HG02763 (cell line): Measurements from ENCODE around the gene C15orf39.

ENCODE experiments used
- ATAC-seq: cut with Tn5 transposase; IDR thresholded peaks from one replicate; pipeline ENCODE4 v1.9.1; 2021; ENCODE audit warnings: mild to moderate bottlenecking, moderate library complexity; ENCODE audit not compliant: unreplicated experiment

Gene C15orf39

DNA sequence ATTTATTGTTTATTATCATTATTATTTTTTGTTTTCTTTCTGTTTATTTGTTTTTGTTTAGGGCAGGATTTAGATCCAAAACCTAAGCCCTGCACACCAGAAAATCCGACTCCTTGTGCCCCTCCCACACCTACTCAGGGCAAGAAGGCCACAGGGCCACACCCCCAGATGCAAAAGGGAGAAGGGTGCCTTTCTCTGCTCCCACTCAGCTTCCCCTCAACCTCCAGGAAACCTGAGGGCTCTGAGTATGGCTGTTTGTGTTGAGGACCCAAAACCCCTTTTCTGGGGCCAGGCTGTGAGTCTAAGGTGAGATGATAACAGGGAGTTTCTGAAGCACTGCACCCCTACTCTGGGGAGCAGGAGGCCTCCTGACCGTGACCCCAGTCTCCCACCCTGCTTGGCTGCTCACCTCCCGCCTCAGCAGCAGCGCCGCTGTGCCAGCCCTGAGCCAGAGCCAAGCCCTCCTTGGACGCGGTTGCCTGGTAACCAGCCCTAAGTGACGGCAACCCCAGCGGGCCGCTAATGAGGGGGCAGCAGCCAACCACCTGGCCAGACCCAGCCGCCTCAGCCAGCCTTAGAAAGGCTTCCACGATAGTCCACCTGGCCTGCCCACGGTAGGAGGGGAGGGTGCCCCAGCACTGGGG is 6.4 kb upstream of the C15orf39 start:
- no peak for ATAC-seq

DNA sequence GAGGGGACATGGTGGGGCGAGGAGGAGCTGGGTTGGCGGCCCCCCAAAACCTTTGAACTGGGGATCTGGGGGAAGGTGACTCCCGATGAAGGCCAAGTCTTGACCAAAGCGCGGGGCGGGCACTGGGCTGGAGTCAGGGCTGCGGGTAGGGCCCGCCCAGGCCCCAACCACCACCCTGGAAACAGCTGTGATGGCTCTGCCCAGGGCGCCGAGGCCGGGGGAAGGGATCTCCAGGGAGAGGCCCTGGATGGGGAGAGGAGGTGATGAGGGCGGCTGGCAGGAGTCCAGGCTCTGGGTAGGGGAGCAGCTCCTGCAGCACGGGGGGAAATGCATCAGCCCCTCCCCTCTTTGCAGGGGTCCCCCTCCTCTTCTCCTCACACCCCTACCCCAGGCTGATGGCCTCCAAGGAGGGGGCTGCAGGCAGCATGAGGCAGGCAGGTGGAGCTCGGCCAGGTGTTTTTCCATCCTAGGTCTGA is 5.9 kb upstream of the C15orf39 start:
- ATAC-seq: no peak

DNA sequence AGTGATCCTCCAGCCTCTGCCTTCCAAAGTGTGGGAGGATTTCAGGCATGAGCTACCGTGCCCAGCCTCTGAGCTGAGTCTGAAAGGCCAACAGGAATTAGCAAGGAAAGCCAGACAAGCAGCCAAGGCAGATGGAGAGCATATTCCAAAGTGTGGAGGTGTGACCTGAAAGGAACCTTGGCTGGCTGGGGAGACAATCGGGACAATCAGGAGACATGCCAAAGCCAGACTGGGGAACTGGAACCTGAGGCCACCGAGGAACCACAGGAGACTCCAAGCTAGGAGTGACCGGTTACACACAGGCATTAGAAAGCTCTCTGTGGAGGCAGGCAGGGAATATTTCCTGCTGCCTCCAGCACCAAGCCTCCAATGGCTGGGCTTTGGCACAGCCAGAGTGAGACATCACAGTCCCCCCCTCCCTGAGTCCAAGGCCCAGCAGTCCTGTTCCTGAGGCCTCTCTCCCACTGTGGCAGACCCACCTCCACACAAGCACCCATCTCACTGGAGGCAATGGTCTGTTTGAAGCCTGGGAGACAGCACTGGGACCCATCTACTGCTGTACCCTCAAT is 4.5 kb upstream of the C15orf39 start:
- ATAC-seq: no peak

- no peak for ATAC-seq
Observed at GRCh38 chr15:75198560-75199356, 2.9 kb upstream of the C15orf39 start.

DNA sequence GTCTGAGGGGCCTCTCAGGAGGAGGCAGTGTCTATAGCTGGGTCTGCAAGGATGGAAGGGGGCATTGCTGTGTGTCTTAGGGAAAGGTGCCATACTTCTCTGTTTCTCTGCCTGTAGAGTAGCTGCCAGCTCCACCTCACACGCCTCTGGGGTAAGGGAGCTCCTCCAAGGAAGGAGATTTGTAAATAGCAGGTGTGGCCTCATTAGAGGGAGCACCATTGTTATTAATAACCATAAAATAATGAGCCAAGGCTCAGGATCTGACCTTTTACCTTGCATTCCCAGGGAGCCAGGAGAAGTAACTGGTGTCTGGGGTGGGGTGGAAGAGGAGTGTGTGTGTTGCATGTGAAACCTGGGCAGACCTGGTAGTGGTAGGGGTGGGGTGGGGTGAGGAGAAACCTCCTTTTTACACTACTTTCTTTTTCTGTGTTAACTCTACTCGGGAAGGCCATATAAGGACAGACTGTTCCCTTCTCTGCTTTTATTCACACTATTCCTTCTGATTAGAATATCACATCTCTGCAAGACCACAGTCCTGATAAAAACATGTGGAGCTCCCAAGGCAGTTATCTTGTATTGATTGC is 2.2 kb upstream of the C15orf39 start:
- no peak for ATAC-seq

DNA sequence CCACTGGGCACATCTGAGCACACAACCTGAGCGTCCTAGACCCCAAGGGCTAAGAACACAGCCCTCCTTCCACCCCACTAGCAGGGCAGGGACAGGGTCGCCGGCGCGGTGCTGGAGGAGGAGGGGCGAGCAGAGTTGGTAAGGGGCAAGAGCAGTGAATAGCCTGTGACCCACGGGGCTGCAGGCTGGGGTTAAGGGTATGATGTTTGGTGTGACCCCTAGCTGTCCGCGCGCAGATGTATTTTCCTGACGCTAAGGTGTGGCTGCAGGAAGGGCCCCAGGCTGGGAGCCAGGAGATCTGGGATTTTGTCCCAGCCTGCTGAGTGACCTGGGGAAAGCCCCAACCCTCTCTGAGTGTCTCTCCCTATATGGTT is 1.3 kb upstream of the C15orf39 start:
- ATAC-seq: no peak

- ATAC-seq: no peak
Observed at GRCh38 chr15:75200765-75201615, 692 bp upstream of the C15orf39 start.

GRCh38 chr15:75202251-75203016 is 752 bp downstream of the C15orf39 start:
- ATAC-seq: peak; percentile 25

DNA sequence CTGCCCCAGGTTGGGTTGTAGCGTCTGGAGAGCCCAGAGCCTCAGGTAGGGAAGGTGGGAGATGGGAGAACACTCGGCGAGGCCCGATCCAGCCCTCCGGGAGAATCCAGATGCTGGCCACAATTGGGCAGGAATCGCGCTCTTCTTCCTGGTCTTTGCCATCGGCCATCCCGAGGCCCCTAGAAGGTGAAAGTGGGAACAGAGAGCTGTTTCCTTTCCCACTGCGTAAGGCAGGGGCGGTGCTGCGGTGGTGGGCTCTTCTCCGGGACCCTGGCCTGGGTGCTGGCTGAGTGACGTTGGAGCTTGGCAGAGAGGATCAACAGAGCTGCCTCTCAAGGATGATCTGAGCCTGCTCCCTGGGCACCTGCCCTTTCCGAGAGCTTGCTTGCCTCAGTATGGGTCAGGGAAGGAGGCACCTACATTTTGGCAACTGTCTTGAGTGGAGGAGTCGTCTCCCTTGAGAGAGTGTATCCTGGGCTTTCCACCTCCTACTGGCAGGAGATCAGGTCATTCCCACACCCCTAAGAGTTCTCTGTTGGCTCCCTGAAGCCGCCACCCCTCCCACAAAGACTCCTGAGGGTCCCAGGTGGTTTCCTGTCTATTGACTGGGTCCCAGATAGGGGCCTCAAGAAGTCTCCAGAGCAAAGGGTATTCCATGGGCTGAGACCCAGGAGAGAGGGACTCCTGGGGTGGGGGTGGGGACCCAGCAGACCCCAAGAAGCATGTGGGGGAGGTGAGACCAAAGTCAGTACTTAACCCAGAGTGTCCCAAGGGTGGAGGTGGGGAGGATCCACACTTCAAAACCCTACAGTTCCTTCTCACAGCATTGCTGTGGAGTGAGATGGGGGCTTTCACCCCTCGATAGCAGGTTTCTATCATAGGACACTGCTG is 1.6 kb downstream of the C15orf39 start:
- ATAC-seq: no peak

DNA sequence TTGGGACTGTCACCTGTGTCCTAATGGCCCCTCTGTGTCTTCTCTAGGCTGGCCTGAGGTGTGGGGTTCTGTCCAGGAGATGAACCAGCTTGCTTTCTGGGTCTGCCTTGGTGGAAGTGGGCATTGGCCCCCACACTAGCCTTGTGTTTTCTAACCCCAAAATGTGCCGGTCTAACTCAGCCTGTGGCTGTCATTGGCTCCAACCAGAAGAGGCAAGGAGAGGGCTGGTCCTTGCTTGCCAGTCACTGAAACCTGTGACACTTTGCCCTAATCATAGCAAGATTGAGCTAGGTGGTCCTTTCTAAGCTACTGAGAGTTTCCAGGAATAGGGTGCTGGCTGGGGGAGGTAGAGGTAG is 2.2 kb downstream of the C15orf39 start:
- ATAC-seq: no peak

GRCh38 chr15:75204340-75205063 is 2.8 kb downstream of the C15orf39 start:
- peak; percentile 25 for ATAC-seq

GRCh38 chr15:75205064-75205395 is 3.3 kb downstream of the C15orf39 start:
- no peak for ATAC-seq

GRCh38 chr15:75206006-75206405 is 4.3 kb downstream of the C15orf39 start:
- ATAC-seq: no peak

DNA sequence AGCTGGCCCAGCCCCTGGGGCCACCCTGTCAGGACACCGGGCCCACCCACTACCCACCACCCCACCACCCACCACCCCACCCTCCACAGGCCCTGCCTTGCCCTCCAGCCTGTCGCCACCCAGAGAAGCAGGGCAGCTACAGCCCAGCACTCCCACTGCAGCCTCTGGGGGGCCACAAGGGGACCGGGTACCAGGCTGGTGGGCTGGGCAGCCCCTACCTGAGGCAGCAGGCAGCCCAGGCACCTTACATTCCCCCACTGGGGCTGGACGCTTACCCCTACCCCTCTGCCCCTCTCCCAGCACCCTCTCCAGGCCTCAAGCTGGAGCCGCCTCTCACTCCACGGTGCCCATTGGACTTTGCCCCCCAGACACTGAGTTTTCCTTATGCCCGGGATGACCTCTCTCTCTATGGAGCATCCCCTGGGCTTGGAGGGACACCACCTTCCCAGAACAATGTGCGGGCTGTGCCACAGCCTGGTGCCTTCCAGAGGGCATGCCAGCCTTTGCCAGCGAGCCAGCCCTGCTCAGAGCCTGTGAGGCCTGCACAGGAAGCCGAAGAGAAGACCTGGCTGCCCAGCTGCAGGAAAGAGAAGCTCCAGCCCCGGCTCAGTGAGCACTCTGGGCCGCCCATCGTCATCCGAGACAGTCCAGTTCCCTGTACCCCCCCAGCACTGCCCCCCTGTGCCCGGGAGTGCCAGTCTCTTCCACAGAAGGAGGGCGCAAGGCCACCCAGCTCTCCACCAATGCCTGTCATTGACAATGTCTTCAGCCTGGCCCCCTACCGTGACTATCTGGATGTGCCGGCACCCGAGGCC is 5.3 kb downstream of the C15orf39 start:
- no peak for ATAC-seq

DNA sequence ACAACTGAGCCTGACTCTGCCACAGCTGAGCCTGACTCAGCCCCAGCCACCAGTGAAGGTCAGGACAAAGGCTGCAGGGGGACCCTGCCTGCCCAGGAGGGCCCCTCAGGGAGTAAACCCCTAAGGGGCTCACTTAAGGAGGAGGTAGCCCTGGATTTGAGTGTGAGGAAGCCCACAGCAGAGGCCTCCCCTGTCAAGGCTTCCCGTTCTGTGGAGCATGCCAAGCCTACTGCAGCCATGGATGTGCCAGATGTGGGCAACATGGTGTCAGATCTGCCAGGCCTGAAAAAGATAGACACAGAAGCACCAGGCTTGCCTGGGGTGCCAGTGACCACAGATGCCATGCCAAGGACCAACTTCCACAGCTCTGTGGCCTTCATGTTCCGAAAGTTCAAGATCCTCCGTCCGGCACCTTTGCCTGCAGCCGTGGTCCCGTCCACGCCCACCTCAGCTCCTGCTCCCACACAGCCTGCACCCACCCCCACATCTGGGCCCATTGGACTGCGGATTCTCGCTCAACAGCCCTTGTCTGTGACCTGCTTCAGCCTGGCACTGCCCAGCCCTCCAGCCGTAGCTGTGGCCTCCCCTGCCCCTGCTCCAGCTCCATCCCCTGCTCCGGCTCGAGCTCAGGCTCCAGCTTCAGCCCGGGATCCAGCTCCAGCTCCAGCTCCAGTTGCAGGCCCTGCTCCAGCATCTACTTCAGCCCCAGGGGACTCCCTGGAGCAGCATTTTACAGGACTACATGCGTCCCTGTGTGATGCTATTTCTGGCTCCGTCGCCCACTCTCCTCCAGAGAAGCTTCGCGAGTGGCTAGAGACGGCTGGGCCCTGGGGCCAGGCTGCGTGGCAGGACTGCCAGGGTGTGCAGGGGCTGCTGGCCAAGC is 6.2 kb downstream of the C15orf39 start:
- no peak for ATAC-seq

- ATAC-seq: no peak
Observed at GRCh38 chr15:75208501-75209288, 7.0 kb downstream of the C15orf39 start.
